ENCODE results near the gene SLMAP. TPM values are rescaled to one million over a fixed set of nuclear protein-coding genes. Genes with fewer than 3 reads are reported as not detected.

Gene SLMAP
- polyA plus RNA-seq, 4 donors: 24.7 to 39.8 (median 32.7) TPM

DNA sequence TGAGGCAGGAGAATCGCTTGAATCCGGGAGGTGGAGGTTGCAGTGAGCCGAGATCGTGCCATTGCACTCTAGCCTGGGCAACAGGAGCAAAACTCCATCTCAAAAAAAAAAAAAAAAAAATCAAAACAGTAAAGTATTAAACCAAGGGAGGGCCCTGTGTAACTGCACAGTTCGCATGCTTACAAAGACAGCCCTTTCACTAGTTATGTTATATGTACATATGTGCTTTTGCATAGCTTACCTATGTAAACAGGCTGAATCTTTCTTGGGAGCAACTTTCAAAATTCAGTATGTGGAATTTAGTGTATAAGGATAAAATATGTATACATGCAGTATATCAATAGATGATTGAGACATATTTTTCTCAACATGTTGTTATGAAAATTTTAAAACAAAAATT lies 16.1 kb upstream of the SLMAP start:
- DNase-seq: no peak
- FAIRE-seq: no peak
- H3K27me3 ChIP-seq (ENCODE audit: control insufficient read depth in 3 of 3, insufficient read depth in 3 of 3, low read length in 3 of 3): no peaks in the 10 kb centered on the region
- no peak overlapping the region for H3K4me3 ChIP-seq (ENCODE audit: low read depth in 1 of 3, low read length in 3 of 3)
- no peaks in the 10 kb centered on the region for H3K9me3 ChIP-seq (ENCODE audit: control insufficient read depth in 2 of 2, insufficient read depth in 1 of 2, low read depth in 1 of 2, low read length in 1 of 2)
- no peaks in the 10 kb centered on the region for H3K4me1 ChIP-seq (ENCODE audit: control insufficient read depth in 3 of 3, insufficient read depth in 2 of 3, low read depth in 1 of 3, low read length in 2 of 3)
- no peaks in the 10 kb centered on the region for H3K36me3 ChIP-seq (ENCODE audit: control insufficient read depth in 3 of 3, insufficient read depth in 2 of 3, low read depth in 1 of 3, low read length in 3 of 3)
- H3K27ac ChIP-seq (ENCODE audit: low read depth in 1 of 3, low read length in 2 of 3): no peak overlapping the region
- WGBS, 3 donors: 93 to 94% (median 93%) methylated on average over 5 of the region's 5 CpGs

- no peaks in the 10 kb centered on the region for H3K27me3 ChIP-seq (ENCODE audit: control insufficient read depth in 3 of 3, insufficient read depth in 3 of 3, low read length in 3 of 3)
- DNase-seq: no peak
- H3K36me3 ChIP-seq (ENCODE audit: control insufficient read depth in 3 of 3, insufficient read depth in 2 of 3, low read depth in 1 of 3, low read length in 3 of 3): no peaks in the 10 kb centered on the region
- no peak overlapping the region for H3K4me3 ChIP-seq (ENCODE audit: low read depth in 1 of 3, low read length in 3 of 3)
- H3K27ac ChIP-seq (ENCODE audit: low read depth in 1 of 3, low read length in 2 of 3): no peak overlapping the region
- no peaks in the 10 kb centered on the region for H3K4me1 ChIP-seq (ENCODE audit: control insufficient read depth in 3 of 3, insufficient read depth in 2 of 3, low read depth in 1 of 3, low read length in 2 of 3)
- no peaks in the 10 kb centered on the region for H3K9me3 ChIP-seq (ENCODE audit: control insufficient read depth in 2 of 2, insufficient read depth in 1 of 2, low read depth in 1 of 2, low read length in 1 of 2)
- no peak for FAIRE-seq
- 83 to 100% (median 93%) methylated on average over 1 of the region's 1 CpG for WGBS, 3 donors
Observed at GRCh38 chr3:57743496-57743895, 12.6 kb upstream of the SLMAP start.

- no peaks in the 10 kb centered on the region for H3K4me1 ChIP-seq (ENCODE audit: control insufficient read depth in 3 of 3, insufficient read depth in 2 of 3, low read depth in 1 of 3, low read length in 2 of 3)
- no peaks in the 10 kb centered on the region for H3K36me3 ChIP-seq (ENCODE audit: control insufficient read depth in 3 of 3, insufficient read depth in 2 of 3, low read depth in 1 of 3, low read length in 3 of 3)
- DNase-seq (no peak), FAIRE-seq (no peak)
- no peaks in the 10 kb centered on the region for H3K27me3 ChIP-seq (ENCODE audit: control insufficient read depth in 3 of 3, insufficient read depth in 3 of 3, low read length in 3 of 3)
- no peaks in the 10 kb centered on the region for H3K9me3 ChIP-seq (ENCODE audit: control insufficient read depth in 2 of 2, insufficient read depth in 1 of 2, low read depth in 1 of 2, low read length in 1 of 2)
- no peak overlapping the region for H3K4me3 ChIP-seq (ENCODE audit: low read depth in 1 of 3, low read length in 3 of 3)
- H3K27ac ChIP-seq (ENCODE audit: low read depth in 1 of 3, low read length in 2 of 3): no peak overlapping the region
- 90 to 100% (median 94%) methylated on average over 3 of the region's 3 CpGs for WGBS, 3 donors
Observed at GRCh38 chr3:57745101-57745500, 11.0 kb upstream of the SLMAP start.

DNA sequence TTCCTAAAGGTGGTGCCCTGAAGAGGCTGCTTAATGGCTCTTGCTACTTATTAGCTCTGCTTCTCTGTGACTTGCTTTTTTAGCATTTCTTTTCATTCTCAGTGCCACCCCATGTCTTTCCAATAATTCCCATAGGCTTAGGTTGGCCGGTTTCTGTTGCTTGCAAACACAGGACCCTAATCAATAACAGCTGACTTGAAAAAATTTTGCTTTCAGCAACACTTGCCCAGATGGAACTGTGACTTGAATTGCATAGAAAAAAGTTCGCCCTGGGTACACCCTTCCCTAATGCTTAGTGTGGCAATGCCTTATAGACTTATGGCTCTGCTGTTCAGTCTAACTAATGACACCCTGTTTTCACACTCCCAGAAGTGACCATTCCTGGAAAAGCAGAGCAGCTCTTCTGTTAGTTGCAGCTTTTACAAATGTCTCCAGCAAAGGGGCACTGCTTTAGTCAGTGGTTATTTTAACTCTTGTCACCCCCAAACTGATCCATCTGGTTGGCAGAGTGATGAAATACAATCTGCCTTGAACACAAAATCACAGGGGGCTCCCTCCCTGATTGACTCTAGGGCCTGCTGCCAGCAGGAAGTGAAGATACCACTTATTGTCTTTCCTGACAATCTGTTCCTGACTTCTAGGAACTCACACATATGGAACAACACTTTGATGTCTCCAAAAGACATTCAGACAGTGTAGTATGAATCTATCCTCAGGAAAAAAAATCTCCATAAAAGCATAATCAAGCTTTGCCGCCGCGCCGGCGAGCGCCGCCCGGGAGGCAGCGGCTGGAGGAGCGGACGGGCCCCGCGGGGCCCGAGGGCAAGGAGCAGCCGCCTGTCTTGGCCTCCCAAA lies 9.7 kb upstream of the SLMAP start:
- 94 to 96% (median 96%) methylated on average over 12 to 17 of the region's 17 CpGs for WGBS, 3 donors

DNA sequence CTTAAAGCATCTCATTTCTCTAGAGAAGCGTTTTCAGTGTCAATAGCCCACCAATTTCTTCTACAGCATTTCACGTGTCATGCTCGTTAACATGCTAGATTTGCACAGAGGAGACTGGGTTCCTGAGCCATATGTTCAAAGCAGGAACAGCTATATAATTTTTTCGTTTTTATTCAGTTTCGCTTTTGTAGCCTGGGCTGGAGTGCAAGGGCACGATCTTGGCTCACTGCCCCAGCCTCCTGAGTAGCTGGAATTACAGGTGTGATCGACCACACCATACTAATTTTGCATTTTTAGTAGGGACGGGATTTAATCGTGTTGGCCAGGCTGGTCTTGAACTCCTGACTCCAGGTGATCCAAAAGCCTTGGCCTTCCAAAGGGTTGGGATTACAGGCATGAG lies 6.6 kb upstream of the SLMAP start:
- no peak overlapping the region for H3K27ac ChIP-seq (ENCODE audit: low read depth in 1 of 3, low read length in 2 of 3)
- no peaks in the 10 kb centered on the region for H3K36me3 ChIP-seq (ENCODE audit: control insufficient read depth in 3 of 3, insufficient read depth in 2 of 3, low read depth in 1 of 3, low read length in 3 of 3)
- 28 to 74% (median 38%) methylated on average over 9 of the region's 9 CpGs for WGBS, 3 donors
- H3K27me3 ChIP-seq (ENCODE audit: control insufficient read depth in 3 of 3, insufficient read depth in 3 of 3, low read length in 3 of 3): no peaks in the 10 kb centered on the region
- DNase-seq (peak in 1 of 2 donors; percentile 62), FAIRE-seq (no peak)
- H3K9me3 ChIP-seq (ENCODE audit: control insufficient read depth in 2 of 2, insufficient read depth in 1 of 2, low read depth in 1 of 2, low read length in 1 of 2): no peaks in the 10 kb centered on the region
- H3K4me1 ChIP-seq (ENCODE audit: control insufficient read depth in 3 of 3, insufficient read depth in 2 of 3, low read depth in 1 of 3, low read length in 2 of 3): no peaks in the 10 kb centered on the region
- no peak overlapping the region for H3K4me3 ChIP-seq (ENCODE audit: low read depth in 1 of 3, low read length in 3 of 3)

More for the DNA sequence above, 9.7 kb upstream of the SLMAP start:
- Histone ChIP-seq H3K4me1 (ENCODE audit: control insufficient read depth in 3 of 3, insufficient read depth in 2 of 3, low read depth in 1 of 3, low read length in 2 of 3) (no peaks in the 10 kb centered on the region), H3K9me3 (ENCODE audit: control insufficient read depth in 2 of 2, insufficient read depth in 1 of 2, low read depth in 1 of 2, low read length in 1 of 2) (no peaks in the 10 kb centered on the region), H3K27me3 (ENCODE audit: control insufficient read depth in 3 of 3, insufficient read depth in 3 of 3, low read length in 3 of 3) (no peaks in the 10 kb centered on the region), H3K36me3 (ENCODE audit: control insufficient read depth in 3 of 3, insufficient read depth in 2 of 3, low read depth in 1 of 3, low read length in 3 of 3) (no peaks in the 10 kb centered on the region), H3K27ac (ENCODE audit: low read depth in 1 of 3, low read length in 2 of 3) (no peak overlapping the region), H3K4me3 (ENCODE audit: low read depth in 1 of 3, low read length in 3 of 3) (no peak overlapping the region)
- FAIRE-seq (no peak), DNase-seq (no peak)

GRCh38 chr3:57752307-57752706 lies 3.8 kb upstream of the SLMAP start:
- no peak for FAIRE-seq
- no peaks in the 10 kb centered on the region for H3K27me3 ChIP-seq (ENCODE audit: control insufficient read depth in 3 of 3, insufficient read depth in 3 of 3, low read length in 3 of 3)
- H3K36me3 ChIP-seq (ENCODE audit: control insufficient read depth in 3 of 3, insufficient read depth in 2 of 3, low read depth in 1 of 3, low read length in 3 of 3): peaks cover 0 to 3% (median 0%) of the 10 kb centered on the region in 3 donors
- peak overlapping the region; percentile 52 to 89 (median 77) for H3K27ac ChIP-seq (ENCODE audit: low read depth in 1 of 3, low read length in 2 of 3)
- H3K4me3 ChIP-seq (ENCODE audit: low read depth in 1 of 3, low read length in 3 of 3): no peak overlapping the region
- no peaks in the 10 kb centered on the region for H3K9me3 ChIP-seq (ENCODE audit: control insufficient read depth in 2 of 2, insufficient read depth in 1 of 2, low read depth in 1 of 2, low read length in 1 of 2)
- H3K4me1 ChIP-seq (ENCODE audit: control insufficient read depth in 3 of 3, insufficient read depth in 2 of 3, low read depth in 1 of 3, low read length in 2 of 3): no peaks in the 10 kb centered on the region
- peak; percentile 77 to 91 for DNase-seq

- Histone ChIP-seq H3K4me3 (ENCODE audit: low read depth in 1 of 3, low read length in 3 of 3) (no peak overlapping the region), H3K27me3 (ENCODE audit: control insufficient read depth in 3 of 3, insufficient read depth in 3 of 3, low read length in 3 of 3) (no peaks in the 10 kb centered on the region), H3K9me3 (ENCODE audit: control insufficient read depth in 2 of 2, insufficient read depth in 1 of 2, low read depth in 1 of 2, low read length in 1 of 2) (no peaks in the 10 kb centered on the region), H3K27ac (ENCODE audit: low read depth in 1 of 3, low read length in 2 of 3) (peak overlapping the region in 1 of 3 donors; percentile 32), H3K4me1 (ENCODE audit: control insufficient read depth in 3 of 3, insufficient read depth in 2 of 3, low read depth in 1 of 3, low read length in 2 of 3) (peaks cover 0 to 4% (median 0%) of the 10 kb centered on the region in 3 donors), H3K36me3 (ENCODE audit: control insufficient read depth in 3 of 3, insufficient read depth in 2 of 3, low read depth in 1 of 3, low read length in 3 of 3) (peaks cover 0 to 8% (median 0%) of the 10 kb centered on the region in 3 donors)
- FAIRE-seq: no peak
- no peak for DNase-seq
Observed at GRCh38 chr3:57753016-57753415, 3.1 kb upstream of the SLMAP start.

GRCh38 chr3:57755368-57755675 lies 787 bp upstream of the SLMAP start:
- FAIRE-seq: no peak
- H3K27ac ChIP-seq (ENCODE audit: low read depth in 1 of 3, low read length in 2 of 3): peak overlapping the region; percentile 55 to 94 (median 69)

More at GRCh38 chr3:57755368-57755675, 787 bp upstream of the SLMAP start:
- H3K27me3 ChIP-seq (ENCODE audit: control insufficient read depth in 3 of 3, insufficient read depth in 3 of 3, low read length in 3 of 3): no peaks in the 10 kb centered on the region
- WGBS, 3 donors: 4 to 6% (median 4%) methylated on average over 1 of the region's 1 CpG
- peak in 1 of 2 donors; percentile 59 for DNase-seq
- H3K4me1 ChIP-seq (ENCODE audit: control insufficient read depth in 3 of 3, insufficient read depth in 2 of 3, low read depth in 1 of 3, low read length in 2 of 3): peaks cover 0 to 6% (median 4%) of the 10 kb centered on the region in 3 donors
- H3K9me3 ChIP-seq (ENCODE audit: control insufficient read depth in 2 of 2, insufficient read depth in 1 of 2, low read depth in 1 of 2, low read length in 1 of 2): no peaks in the 10 kb centered on the region
- peaks cover 0 to 12% (median 0%) of the 10 kb centered on the region in 3 donors for H3K36me3 ChIP-seq (ENCODE audit: control insufficient read depth in 3 of 3, insufficient read depth in 2 of 3, low read depth in 1 of 3, low read length in 3 of 3)
- peak overlapping the region in 2 of 3 donors; percentile 84 to 98 for H3K4me3 ChIP-seq (ENCODE audit: low read depth in 1 of 3, low read length in 3 of 3)
